ENCODE results near the gene APBA3. TPM values are rescaled to one million over a fixed set of nuclear protein-coding genes. Genes with fewer than 3 reads are reported as not detected.

The APBA3 gene
- total RNA-seq, 1 donor from 2014 or later, result 51.2 TPM

DNA sequence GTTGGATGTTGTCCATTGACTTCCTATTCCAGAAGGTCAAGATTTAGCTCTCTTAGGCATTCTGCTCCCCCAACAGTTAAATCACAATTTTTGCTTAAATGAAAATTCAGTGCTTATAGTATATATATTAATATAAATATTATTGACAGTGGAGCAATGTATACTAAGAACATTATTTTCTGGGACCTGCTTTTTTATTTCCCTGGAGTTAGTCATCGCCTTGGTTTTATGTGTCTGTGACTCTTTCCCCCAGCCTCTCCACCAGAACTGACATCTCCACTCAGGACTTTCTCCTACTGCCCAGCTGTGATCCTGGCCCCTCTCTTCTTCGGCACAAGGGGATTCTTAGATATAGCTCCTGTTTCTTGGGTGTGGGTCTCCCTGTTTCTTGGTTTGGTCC, 34.9 kb upstream of the APBA3 start:
- DNase-seq (no peak), ATAC-seq (ENCODE audit: low read depth) (no peak)
- ChIA-PET POLR2A (interaction anchor here (0.7 to 1.7 kb wide), 2 partner anchors 12 to 34 kb away, joined by 3 to 9 read pairs; partner anchors contain the start of gene MRPL54), CTCF (no interaction called here)
- peaks cover 5% of the 10 kb centered on the region for H3K27me3 Mint-ChIP-seq
- H3K4me3 Mint-ChIP-seq, result no peak overlapping the region
- peaks cover 9% of the 10 kb centered on the region for H3K4me1 Mint-ChIP-seq
- no peaks in the 10 kb centered on the region for H3K36me3 Mint-ChIP-seq (ENCODE audit: low read depth)
- intact Hi-C loops (cut with micrococcal nuclease), result no loop called here
- no peak for TF ChIP-seq CTCF (IDR thresholded peaks at IDR 0.05)
- H3K9me3 Mint-ChIP-seq, result peaks cover 10% of the 10 kb centered on the region
- H3K27ac Mint-ChIP-seq, result no peak overlapping the region

- no peak overlapping the region for H3K4me3 Mint-ChIP-seq
- CTCF ChIA-PET, result interaction anchor here (0.6 kb wide), 1 partner anchor 1056 kb away, joined by 3 read pairs; no protein-coding TSS in a partner anchor
- H3K27ac Mint-ChIP-seq, result no peak overlapping the region
- peaks cover 14% of the 10 kb centered on the region for H3K9me3 Mint-ChIP-seq
- intact Hi-C loops (cut with micrococcal nuclease), result no loop called here
- ATAC-seq (ENCODE audit: low read depth) (no peak), DNase-seq (no peak)
- H3K27me3 Mint-ChIP-seq, result peaks cover 1% of the 10 kb centered on the region
- H3K4me1 Mint-ChIP-seq, result peaks cover 8% of the 10 kb centered on the region
- no peak for TF ChIP-seq CTCF (IDR thresholded peaks at IDR 0.05)
- no peaks in the 10 kb centered on the region for H3K36me3 Mint-ChIP-seq (ENCODE audit: low read depth)
- POLR2A ChIA-PET, result interaction anchor here (0.7 kb wide), 1 partner anchor 1253 kb away, joined by 3 read pairs; no protein-coding TSS in a partner anchor
These were observed 32.3 kb upstream of the APBA3 start for GRCh38 chr19:3793799-3794198.

DNA sequence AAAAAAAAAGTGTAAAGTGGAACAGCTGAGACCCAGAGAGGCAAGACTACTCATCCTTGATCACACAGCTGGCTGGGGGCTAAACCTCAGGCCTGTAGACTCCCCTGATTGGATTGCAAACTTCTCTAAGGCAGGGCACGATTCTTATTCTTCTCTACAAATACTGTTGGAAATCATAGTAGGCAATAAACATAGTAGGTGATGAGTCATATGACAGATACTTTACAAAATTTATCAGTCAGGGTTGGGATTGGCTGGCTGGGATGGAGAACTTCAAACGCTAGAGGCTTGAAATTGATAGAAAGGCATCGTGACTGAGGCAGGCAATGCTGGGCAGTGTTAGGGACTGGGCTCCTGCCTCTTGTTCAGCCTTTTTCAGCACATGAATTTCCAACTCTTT, 30.6 kb upstream of the APBA3 start:
- CTCF ChIA-PET, result no interaction called here
- Mint-ChIP-seq H3K4me1 (peaks cover 6% of the 10 kb centered on the region), H3K4me3 (no peak overlapping the region), H3K36me3 (ENCODE audit: low read depth) (no peaks in the 10 kb centered on the region), H3K9me3 (peaks cover 14% of the 10 kb centered on the region), H3K27ac (no peak overlapping the region), H3K27me3 (peaks cover 1% of the 10 kb centered on the region)
- POLR2A ChIA-PET, result interaction anchor here (0.6 kb wide), 1 partner anchor 133 kb away, joined by 3 read pairs; no protein-coding TSS in a partner anchor
- no peak for DNase-seq
- no peak for TF ChIP-seq CTCF (IDR thresholded peaks at IDR 0.05)
- intact Hi-C loops (cut with micrococcal nuclease), result no loop called here
- no peak for ATAC-seq (ENCODE audit: low read depth)

DNA sequence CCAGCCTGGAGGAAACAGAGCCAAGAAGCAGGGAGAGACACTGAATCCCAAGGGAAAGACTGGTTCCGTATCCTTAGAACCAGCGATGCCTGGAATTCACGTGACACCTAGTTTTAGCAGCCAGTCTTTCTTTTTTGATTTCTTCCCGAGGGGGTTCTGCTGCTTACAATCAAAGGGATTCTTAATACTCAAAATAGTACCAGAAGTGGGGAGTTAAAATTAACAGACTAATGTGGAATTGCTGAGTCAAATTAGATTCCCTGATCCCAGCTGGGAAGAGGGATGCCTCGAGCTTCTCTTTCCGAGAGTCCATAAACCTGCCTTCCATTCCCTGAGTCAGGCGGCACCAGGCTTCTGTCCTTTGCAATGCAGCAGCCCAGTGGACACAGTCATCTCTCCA, 29.4 kb upstream of the APBA3 start:
- Mint-ChIP-seq H3K9me3 (peaks cover 8% of the 10 kb centered on the region), H3K4me1 (peaks cover 8% of the 10 kb centered on the region), H3K27ac (no peak overlapping the region), H3K4me3 (no peak overlapping the region), H3K27me3 (peaks cover 1% of the 10 kb centered on the region), H3K36me3 (ENCODE audit: low read depth) (no peaks in the 10 kb centered on the region)
- TF ChIP-seq CTCF (IDR thresholded peaks at IDR 0.05), result no peak
- ATAC-seq (ENCODE audit: low read depth) (no peak), DNase-seq (no peak)
- ChIA-PET CTCF (no interaction called here), POLR2A (no interaction called here)
- intact Hi-C loops (cut with micrococcal nuclease), result no loop called here

DNA sequence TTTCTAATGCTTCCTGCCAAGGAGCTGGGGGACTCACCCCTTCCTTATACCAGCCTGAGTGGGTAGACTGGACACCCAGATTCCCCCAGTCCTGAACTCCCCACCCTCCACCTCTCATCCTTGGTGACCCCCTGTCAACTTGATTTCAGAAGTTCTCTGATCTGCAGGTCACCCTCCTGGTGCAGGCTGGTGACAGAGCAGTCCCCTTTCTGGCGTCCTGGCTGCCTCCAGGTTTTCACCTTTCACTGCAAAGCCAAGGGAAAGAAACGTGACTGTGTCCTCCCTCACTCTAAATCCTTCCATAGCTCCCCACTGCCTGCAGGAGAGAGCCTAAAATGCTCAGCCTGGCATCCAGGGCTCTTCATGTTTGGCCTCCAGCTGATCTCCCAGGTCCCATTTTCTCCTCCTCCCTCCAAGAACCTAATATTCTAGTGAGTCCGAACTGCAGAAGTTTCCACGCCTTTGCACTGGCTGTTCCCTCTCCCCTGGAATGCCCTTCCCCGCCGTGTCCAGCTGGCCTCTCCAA, 28.8 kb upstream of the APBA3 start:
- ChIA-PET POLR2A (interaction anchor here (0.7 kb wide), 2 partner anchors 24 to 198 kb away, joined by 3 to 8 read pairs; no protein-coding TSS in a partner anchor), CTCF (no interaction called here)
- peaks cover 8% of the 10 kb centered on the region for H3K9me3 Mint-ChIP-seq

More for the DNA sequence above, 28.8 kb upstream of the APBA3 start:
- no peak for DNase-seq
- H3K27ac Mint-ChIP-seq, result no peak overlapping the region
- intact Hi-C loops (cut with micrococcal nuclease), result no loop called here
- H3K4me3 Mint-ChIP-seq, result no peak overlapping the region
- H3K27me3 Mint-ChIP-seq, result peaks cover 1% of the 10 kb centered on the region
- no peak for ATAC-seq (ENCODE audit: low read depth)
- no peaks in the 10 kb centered on the region for H3K36me3 Mint-ChIP-seq (ENCODE audit: low read depth)
- peaks cover 11% of the 10 kb centered on the region for H3K4me1 Mint-ChIP-seq
- TF ChIP-seq CTCF (IDR thresholded peaks at IDR 0.05), result no peak
